ENCODE measurements around the gene SMAD4.

Gene SMAD4

DNA sequence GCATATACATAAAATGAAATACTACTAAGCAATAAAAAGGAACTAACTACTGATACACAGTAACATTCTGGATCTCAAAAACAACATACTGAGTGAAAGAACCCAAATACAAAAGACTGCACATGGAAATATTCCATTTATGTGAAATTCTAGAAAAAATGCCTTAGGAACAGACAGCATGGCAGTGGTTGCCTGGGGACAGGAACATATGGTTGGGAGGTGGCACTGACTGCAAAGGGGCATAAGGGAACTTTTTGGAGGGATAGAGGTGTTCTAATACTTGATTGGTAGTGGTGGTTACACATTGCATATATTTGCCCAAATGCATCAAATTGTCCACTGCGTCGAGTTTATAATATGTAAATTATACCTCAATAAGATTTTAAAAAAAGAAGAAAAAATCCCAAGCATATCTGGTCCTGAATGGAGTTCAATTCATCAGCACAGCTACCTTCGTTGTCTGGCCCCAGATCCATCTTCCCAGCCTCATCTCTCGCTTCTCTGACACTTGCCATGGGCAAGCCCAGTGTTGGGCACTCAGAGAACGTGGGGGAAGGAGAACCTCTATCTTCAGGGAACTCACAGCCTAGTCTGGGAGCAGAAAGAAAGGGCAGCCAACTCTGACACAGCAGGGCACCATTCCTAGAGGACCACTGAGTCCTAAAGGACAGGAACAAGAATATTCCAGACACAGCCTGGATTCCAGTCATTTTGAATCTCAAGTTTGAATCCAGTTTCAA, 8.6 kb upstream of the SMAD4 start:
- DNase-seq (ENCODE audit: low read depth in 3 of 3): no peak

DNA sequence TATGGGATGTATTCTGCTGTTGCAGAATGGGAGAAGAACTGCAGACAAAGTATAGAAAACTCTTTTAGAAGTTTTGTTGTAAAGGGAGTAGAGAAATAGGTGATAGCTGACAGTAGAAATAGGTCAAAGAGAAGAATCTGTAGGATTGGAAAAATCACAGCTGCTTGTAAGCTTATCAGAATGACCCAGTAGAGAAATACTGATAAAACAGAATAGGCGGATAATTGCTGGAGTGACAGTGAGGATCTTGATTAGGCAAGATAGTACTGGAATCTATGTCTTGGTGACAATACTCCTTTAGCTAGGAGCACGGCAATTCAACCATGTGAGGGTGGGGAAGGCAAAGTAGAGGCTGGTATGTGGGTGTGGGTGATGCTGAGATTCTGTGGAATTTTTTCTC, 4.5 kb upstream of the SMAD4 start:
- no peak for DNase-seq (ENCODE audit: low read depth in 3 of 3)

GRCh38 chr18:51028201-51028805, 1.7 kb upstream of the SMAD4 start:
- DNase-seq (ENCODE audit: low read depth in 3 of 3): no peak

- DNase-seq (ENCODE audit: low read depth in 3 of 3): no peak
Measured at GRCh38 chr18:51029378-51029693, 677 bp upstream of the SMAD4 start.

- DNase-seq (ENCODE audit: low read depth in 3 of 3): peak; percentile 42 to 52 (median 46)
Measured at GRCh38 chr18:51030537-51031258, 685 bp downstream of the SMAD4 start.

DNA sequence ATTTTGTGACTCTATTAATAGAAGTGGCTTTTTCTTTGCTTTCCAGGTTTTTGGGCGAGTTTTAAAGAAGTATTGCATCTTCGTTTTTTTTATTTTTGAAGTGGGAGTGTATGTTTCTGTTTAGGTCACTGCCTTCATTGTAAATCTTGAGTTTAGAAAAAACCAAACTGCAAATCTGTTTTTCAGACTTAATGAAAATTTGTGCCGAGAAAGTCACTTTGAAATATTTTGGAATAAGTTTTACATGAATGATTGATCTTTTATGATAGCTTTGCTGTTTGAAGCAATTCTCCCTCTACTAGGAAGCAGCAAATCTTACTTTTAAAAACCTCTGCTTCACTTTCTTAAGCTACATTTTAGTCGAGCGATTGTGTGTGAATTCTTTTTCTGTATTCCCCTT, 2.2 kb downstream of the SMAD4 start:
- no peak for DNase-seq (ENCODE audit: low read depth in 3 of 3)

DNA sequence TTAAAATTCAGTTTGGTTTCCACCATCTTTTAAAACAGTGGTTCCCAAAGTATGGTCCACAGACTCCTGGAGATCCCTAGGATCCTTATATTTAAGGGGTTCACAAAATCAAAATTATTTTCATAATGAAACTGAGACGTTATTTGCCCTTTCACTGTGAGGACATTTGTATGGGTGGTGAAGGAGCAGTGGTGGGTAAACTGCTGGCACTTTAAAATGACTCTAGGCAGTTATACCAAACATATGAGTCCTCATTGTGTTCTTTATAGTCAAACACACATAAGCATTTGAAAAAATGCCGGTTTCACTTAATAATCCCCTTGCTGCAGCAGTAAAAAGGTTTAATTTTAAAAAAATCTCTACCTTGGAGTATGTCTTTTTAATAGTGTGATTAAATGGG, 7.2 kb downstream of the SMAD4 start:
- no peak for DNase-seq (ENCODE audit: low read depth in 3 of 3)

- no peak for DNase-seq (ENCODE audit: low read depth in 3 of 3)
Measured at GRCh38 chr18:51038110-51038509, 8.1 kb downstream of the SMAD4 start.

DNA sequence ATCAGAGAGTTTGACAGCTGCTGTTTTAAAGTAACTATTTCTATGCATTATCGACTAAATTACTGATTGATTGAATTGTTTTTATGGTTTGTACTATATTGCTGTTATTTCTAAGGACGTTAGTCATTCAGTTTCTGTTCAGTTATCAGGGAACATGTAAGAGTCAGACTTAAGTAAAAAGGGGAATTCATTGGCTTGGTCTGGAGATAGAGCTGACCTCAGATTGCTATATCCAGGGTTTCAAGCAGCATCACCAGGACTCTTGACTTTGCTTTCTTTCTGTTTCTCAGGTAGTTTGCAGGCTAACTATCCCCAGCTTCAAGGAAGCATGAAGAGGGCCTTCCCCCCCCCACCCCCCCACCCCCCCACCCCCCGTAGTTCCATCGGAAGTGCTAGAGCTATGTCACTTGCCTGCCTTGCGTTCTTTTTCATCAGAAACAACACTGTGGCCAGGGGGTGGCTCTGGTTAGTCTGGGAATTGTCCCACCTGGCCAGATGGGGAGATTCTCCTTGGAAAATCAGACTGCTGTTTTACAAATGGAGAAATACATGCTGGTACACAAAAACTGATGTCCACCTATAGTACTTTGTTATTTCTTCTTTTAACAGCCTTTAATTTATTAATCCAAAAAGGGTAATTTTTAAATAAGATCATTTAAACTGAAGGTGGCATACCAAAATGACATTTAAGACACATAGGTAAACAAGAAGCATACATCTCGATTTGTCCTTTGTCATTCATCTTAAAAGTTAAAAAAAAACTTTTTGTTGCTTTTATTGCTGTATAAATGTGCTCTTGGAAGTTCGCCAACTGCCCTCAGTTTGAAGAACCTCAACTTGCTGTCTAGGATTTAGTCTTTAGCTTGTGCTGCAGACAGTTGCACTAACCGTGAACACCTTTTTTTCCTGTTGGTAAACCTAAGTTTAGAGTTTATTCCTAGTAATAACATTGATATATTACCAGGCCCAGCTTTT, 9.4 kb downstream of the SMAD4 start:
- DNase-seq (ENCODE audit: low read depth in 3 of 3): no peak

- DNase-seq (ENCODE audit: low read depth in 3 of 3): no peak
Measured at GRCh38 chr18:51041677-51042352, 11.8 kb downstream of the SMAD4 start.

DNA sequence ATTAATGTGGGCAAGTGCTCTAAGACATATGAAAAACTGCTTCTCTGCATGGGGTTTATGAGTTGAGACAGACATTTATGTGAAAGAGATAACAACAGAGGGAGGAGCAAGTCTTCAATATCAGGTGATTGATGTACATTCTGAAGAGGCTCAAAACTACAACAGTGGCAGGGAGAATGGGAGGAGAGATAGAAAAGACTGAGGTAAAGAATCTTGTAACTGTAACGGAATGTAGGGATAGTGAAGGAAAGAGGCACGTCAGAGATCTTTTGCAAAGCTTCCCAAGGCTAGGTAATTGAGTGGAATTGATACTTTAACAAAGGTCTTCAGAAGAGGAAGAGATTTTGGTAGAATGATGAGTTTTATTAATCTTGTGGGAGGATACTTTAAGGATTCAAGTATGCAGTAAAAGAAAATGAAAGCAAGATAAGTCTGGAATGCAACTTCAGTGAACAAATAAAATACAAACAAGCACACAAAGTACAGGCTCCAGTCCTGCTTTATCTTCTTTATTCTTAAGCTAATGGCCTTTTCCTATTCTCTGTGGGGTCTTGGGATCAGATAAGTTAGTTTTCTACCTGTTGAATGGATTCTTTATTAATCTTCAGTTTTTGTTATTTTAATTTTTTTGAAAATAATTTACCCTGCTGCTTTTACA, 15.0 kb downstream of the SMAD4 start:
- no peak for DNase-seq (ENCODE audit: low read depth in 3 of 3)

DNA sequence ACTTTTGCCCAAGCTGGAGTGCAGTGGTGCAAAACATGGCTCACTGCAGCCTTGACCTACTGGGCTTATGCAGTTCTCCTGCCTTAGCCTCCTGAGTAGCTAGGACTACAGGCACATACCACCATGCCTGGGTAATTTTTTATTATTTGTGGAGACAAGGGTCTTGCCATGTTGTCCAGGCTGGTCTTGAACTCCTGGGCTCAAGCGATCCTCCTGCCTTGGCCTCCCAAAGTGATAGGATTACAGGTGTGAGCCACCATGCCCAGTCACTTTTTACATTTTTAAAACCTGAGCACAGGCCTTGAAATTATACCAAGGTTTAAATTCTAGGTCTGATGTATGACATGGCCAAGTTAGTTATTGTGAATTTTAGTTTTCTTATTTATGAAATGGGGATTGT, 18.2 kb downstream of the SMAD4 start:
- no peak for DNase-seq (ENCODE audit: low read depth in 3 of 3)

- no peak for DNase-seq (ENCODE audit: low read depth in 3 of 3)
Measured at GRCh38 chr18:51049137-51049536, 19.1 kb downstream of the SMAD4 start.

DNA sequence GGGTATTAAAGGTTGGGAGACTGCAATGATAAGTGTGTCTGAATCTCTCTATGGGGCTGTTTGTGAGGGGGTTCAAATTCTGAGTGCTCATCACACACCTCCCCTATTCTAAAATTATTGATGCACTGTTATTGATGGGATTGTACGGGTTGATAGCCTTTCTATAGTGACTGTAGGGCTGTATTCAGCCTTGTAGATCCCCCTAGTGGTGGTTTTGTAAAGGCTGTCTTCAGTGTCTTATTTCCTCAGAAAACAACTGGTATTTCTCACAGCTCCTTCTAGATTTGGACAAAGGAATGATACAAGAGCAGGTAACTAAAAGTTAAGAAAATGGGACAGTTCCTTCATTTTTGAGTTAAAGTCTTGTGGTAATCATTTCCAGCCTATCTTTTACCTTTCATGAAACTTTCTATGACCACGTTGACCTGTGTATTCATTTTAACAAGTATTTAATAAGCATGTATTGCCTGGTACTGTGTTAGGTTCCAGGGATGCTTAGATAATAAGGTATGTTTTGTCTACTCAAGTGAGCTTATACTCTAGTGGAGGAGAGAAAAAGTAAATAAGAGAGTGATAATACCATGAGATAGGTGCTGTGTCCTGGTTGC, 21.2 kb downstream of the SMAD4 start:
- DNase-seq (ENCODE audit: low read depth in 3 of 3): no peak

- no peak for DNase-seq (ENCODE audit: low read depth in 3 of 3)
Measured at GRCh38 chr18:51053814-51054213, 23.8 kb downstream of the SMAD4 start.

DNA sequence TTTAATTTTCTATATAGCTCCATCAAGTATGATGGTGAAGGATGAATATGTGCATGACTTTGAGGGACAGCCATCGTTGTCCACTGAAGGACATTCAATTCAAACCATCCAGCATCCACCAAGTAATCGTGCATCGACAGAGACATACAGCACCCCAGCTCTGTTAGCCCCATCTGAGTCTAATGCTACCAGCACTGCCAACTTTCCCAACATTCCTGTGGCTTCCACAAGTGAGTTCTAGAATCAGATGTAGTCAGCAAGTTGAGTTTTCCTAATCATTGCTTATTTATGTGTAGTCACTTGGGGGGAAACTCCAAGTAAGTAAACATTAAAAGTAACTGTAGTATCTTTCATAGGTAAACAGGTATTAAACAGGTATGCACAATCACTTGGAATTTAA, 24.8 kb downstream of the SMAD4 start:
- DNase-seq (ENCODE audit: low read depth in 3 of 3): no peak

DNA sequence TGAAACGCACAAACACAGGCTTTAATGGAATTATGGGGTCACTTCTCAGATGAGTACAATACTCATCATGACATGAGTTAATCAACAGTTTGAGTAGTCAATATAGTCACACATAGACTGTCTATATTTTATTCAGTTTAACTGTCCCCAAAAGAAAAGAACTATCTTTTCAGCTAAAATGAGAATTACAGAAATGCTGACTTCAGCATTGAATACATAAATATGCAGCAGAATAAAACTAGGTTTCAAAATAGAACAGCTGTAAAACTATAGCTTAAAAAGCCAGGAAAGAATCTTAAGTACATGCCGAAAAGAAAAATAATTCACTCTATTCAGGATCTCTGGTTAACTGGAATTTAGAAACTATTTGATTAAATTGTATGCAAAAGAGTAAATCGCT, 30.0 kb downstream of the SMAD4 start:
- DNase-seq (ENCODE audit: low read depth in 3 of 3): no peak

- no peak for DNase-seq (ENCODE audit: low read depth in 3 of 3)
Measured at GRCh38 chr18:51064256-51064655, 34.2 kb downstream of the SMAD4 start.

DNA sequence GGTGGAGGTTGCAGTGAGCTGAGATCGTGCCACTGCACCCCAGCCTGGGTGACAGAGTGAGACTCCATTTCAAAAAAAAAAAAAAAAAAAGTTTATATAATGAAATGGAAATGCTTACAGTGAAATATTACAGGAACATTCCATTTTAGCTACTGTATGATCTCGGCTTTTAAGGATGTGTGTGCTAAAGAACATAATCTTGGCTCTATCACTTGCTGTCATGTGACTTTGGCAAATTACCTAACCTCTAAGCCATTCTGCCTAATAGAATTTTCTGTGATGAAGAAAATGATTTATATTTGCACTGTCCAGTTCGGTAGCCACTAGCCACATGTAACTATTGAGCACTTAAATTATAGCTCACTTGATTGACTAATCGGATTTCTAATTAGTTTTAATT, 36.3 kb downstream of the SMAD4 start:
- no peak for DNase-seq (ENCODE audit: low read depth in 3 of 3)

- DNase-seq (ENCODE audit: low read depth in 3 of 3): no peak
Measured at GRCh38 chr18:51068105-51068504, 38.1 kb downstream of the SMAD4 start.

- no peak for DNase-seq (ENCODE audit: low read depth in 3 of 3)
Measured at GRCh38 chr18:51069885-51070284, 39.9 kb downstream of the SMAD4 start.

Measured in stimulated activated CD4-positive, alpha-beta T cell treated with anti-CD3 and anti-CD28 coated beads, TNF-alpha, amount 100 ng/mL, for 4 hours (primary cell).